Stimulated activated CD8-positive, alpha-beta memory T cell treated with anti-CD3 and anti-CD28 coated beads, Interleukin-12 subunit alpha, Interleukin-12 subunit beta, amount 100 ng/mL, for 24 hours (primary cell): ENCODE measurements around the gene LILRB2.
"Not testable (repeated sequence)": the region's sequence is repeated elsewhere in the genome, so short reads cannot be mapped to it uniquely, and the experiment has no call there.

Experiments used
- DNase-seq: peaks from one replicate; pipeline ENCODE4 v3.0.0-alpha.2; 2020; ENCODE audit errors: extremely low read depth

Gene LILRB2

DNA sequence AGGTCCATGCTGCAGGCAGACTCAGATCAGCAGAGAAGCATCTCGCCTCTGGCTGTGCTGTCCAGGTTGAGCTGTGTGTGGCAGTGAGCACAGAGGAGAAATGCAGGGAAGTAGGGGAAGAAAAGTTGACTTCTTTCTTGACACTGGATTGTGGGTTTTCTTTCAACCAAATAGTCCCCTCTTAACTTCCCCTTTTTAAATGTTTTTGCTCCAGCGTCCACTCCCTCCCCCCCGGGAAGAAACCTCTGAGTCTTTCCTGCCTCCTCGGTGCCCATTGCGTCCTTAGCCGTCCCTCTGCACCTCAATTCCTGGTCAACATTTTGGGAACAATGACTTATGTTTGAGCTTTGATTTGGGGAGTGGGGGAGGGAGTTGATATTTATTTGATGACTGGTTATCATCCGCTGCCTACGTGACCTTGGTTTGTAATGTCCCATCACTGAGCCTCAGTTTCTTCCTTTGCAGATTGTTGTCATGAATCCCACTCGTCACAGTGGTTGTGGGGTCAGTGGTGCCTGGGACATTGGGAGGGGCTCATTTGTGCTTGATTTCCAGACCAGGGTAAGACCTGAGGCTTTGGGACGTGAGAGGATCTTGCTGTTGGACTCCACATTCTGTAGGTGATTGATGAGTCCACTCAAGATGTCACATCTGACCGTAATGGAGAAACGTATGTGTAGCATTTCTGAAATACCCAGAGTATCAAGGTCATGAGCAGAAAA is at the start of gene LILRB2:
Gene LILRB2, minus strand, starts transcription at position 104 of the 722 bp plus-strand sequence. CDS start 614 bp downstream, outside the sequence.
- DNase-seq = no peak

DNA sequence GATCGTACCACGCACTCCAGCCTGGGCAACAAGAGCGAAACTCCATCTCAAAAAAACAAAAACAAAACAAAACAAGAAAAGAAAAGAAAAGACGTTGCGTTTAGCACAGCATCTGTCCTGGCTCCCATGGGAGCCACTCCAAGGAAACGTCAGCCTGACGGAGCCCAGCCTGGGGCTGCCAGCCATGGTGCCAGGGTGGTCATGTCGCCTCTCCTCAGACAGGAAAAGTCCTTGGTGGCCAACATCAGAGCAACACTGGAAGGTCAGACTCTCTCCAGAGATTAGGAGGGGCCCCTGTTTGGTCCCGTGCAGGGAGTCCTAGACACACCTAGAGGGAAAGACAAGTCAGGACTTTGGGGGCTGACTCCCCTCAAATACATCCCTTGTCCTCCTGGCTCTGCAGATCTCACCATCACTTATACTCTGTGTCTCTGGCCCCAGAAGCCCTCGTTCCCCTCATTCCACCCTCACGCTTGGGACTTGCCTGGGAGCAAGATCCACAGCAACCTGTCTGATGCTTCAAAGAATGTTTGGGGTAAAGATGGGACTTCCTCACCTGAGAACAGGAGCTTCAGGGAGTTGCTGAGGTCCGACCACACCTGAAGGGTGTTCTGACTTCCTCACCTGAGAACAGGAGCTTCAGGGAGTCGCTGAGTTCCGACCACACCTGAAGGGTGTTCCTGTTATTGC is 48.7 kb upstream of the LILRB2 start:
- DNase-seq = no peak

DNA sequence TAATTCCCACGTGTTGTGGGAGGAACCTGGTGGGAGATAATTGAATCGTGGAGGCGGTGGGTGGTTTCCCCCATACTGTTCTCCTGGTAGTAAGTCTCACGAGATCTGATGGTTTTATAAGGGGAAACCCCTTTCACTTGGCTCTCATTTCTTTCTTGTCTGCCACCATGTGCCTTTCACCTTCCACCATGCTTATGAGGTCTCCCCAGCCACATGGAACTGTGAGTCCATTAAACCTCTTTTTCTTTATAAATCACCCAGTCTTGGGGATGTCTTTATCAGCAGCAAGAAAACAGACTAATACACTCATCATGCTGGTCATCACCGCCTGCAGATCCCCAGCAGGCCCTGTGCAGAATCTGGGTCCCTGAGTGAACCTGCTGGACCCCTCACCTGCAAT is 47.9 kb upstream of the LILRB2 start:
- not testable (repeated sequence) for DNase-seq

DNA sequence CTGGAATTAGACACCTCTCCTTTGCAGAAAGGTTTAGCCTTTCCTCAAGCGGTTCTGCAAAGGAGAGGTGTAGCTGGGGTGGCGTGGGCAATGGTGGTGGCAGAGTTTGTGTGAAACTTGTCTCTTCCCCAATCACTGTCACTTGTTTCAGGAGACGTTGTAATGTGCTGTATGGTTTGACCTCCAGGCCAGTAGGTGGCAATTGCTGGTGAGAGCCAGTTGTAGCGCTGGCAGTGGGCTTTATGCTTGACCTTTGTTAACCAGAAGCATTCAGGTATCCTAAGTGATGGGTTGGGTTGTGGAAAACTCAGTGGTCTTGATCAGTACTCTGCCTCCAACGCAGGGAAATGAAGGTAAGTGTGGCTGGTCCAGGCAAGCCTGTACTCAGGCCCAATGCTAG is 44.7 kb upstream of the LILRB2 start:
- DNase-seq = no peak

DNA sequence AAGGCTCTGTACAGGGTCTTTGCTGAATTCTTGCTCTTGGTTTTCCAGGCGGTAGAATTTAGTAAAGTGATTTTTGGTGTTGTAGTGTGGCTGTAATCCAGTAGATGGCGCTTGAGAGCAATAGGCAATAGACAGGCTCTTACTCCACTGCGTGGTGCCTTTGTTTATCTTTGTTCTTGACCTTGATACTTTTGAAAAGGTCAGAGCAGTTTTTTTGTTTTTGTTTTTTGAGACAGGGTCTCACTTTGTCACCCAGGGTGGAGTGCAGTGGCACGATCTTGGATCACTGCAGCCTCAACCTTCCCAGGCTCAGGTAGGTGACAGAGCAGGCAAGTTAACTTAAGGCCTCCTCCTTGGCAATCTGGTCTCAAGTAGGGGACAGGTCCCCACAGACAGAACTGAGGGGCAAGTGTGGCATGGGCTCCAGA is 44.3 kb upstream of the LILRB2 start:
- no peak for DNase-seq

DNA sequence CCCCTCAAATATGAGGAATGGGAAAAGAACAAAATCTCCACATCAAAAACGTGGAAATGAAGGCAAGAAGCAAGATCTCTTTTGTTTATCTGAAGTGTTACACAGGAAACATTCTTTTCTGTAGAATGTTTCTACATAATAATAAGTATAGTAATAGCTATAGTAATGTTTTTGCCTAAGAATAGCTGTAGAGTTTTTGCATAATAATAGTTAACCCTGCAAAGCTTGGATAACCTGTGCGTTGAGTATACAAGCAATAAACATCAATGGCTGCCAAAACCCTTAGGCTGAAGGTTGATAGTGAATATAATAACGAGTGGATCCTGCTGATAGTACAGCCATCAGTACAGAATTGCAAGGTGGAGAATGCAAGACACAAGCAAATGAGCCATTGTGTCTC is 43.2 kb upstream of the LILRB2 start:
- DNase-seq = no peak

DNA sequence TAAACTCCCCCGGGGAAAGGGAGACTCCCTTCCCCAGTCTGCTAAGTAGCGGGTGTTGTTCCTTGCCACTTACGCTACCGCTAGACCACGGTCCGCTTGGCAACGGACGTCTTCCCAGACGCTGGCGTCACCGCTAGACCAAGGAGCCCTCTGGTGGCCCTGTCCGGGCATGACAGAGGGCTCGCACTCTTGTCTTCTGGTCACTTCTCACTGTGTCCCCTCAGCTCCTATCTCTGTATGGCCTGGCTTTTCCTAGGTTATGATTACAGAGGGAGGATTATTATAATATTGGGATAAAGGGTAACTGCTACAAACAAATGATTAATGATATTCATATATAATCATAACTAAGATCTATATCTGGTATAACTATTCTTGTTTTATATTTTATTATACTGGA is 42.0 kb upstream of the LILRB2 start:
- DNase-seq = not testable (repeated sequence)

DNA sequence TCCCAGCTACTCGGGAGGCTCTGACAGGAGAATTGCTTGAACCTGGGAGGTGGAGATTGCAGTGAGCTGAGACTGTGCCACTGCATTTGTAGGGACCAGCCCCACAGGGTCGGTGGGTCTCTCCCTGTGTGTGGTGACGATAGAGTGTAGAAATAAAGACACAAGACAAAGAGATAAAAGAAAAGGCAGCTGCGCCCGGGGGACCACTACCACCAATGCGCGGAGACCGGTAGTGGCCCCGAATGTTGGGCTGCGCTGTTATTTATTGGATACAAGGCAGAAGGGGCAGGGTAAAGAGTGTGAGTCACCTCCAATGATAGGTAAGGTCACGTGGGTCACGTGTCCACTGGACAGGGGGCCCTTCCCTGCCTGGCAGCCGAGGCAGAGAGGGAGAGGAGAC is 41.4 kb upstream of the LILRB2 start:
- not testable (repeated sequence) for DNase-seq

DNA sequence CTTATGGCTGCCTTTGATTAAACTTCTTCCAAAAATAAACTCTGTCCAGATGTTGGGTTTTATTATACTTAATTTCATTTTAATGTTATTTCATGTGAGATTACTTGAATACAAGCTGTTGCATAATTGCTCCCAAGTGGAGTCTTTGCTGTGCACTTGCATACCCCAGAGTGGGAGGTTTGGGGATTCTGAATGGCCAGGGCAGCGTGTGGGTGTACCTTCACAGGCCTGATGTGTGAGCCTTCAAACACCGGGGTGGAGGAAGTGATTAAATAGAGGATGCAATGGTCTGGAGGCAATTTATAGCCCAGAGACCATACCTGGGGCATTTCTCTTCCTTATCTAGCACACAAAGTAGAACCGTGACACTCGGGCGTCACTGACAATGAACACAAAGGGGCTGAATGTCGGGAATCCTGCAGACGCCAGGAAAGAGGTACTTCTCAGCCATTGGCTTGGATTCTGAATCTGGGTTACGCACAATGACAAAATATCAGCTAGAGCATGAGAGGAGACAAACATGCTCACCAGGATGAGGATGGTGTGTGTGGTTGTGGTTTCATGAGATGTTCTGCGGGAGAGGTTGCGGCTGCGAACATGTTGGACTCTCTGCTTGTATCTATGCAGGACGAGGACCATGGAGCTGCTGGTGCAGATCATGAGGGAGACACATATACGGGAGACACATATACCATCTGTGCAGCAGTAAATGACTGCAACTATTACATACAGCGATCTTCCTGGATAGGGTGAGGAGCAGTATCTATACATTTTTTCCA is 39.2 kb upstream of the LILRB2 start:
- DNase-seq = no peak

DNA sequence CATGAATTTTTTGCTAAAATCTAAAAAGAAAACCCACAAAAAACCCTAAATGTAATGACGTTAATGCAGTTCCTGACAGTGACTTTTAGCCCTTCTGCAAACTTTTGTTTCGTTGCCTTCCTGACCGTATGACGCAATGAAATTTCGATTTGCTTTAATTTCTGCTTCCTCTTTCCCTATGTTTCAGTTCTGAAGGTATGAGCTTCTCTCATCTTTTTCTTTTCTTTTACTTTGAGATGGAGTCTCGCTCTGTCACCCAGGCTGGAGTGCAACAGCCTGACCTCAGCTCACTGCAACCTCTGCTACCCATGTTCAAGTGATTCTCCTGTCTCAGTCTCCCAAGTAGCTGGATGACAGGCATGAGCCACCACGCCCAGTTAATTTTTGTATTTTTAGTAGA is 38.1 kb upstream of the LILRB2 start:
- DNase-seq = no peak

DNA sequence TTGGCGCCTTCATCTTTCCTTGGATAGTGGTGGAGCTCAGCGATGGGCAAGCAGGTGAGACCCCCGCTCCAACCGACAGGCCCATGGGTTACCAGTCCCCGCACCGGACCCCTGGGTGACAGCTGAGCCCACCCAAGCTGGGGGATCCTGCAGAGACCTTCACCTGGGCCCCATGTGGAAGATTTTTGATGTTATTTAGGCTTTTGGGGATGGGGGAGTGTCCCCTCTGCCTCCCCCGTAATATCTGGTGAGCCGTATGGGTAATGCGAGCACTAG is 37.0 kb upstream of the LILRB2 start:
- DNase-seq = no peak

DNA sequence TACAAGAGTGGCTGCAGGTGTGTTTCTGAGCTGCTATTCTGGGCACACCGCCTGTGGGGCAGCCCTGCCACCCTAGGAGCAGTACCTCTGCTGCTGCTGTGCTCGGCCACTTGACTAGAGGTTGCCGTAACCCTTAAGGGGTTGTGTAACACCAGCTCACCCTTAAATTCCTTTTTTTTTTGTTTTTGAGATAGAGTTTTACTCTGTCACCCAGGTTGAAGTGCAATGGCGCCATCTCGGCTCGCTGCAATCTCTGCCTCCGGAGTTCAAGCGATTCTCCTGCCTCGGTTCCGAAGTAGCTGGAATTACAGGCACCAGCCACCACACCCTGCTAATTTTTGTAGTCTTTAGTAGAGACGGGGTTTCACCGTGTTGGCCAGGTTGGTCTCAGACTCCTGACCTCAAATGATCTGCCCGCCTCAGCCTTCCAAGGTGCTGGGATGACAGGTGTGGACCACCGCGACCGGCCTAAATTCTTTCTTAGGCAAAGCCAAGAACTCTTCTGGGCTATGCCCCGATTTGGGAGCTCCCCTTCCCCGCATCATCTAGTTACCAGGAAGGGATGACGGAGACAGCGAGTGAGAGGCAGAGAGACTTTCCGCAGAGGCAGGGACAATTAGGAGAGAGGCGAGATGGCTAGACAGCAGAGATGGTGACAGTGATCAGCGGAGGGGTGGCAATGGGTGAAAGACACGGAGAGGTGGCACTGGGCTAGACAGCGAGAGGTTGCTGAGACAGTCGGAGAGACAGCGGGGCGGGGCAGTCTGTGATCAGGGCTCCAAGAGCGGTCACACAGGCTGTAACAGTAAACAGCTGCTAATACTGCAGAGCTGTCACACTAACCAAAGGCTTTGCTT is 36.4 kb upstream of the LILRB2 start:
- DNase-seq = no peak

DNA sequence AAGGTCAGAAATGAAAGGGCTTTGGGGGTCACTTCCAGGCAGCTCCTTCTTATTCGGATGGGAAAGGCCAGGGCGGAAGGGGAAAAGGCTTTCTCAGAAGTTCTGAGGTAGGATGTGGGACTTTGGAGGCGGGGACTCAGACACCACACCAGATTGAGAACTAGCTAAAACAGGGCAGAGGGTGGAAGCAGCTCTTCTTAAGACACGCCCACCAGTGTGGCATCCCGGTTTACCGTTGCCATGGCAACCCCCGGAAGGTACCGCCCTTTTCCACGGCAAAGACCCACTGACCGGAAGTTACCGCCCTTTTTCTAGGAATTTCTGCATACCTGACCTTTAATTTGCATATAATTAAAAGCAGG is 35.8 kb upstream of the LILRB2 start:
- no peak for DNase-seq

DNA sequence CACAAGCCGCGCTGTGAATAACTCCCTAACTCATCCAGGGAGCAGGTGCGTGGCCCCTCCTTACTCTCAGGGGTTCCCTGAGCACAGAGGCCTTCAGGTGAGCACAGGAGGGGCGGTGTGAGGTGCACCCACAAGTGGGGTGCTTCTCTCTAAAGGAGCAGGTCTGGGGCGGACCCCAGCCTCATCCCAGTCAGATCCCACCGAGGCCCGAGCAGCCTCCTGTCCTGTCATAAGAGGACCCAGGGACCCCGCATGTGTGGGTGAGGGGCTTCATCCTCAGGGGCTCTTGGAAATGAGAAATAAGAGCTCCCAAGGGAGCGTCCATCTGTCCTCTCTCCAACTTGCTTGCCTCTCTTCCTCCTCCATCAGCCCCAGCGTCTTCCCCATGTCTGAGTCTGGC is 35.0 kb upstream of the LILRB2 start:
- DNase-seq = no peak

DNA sequence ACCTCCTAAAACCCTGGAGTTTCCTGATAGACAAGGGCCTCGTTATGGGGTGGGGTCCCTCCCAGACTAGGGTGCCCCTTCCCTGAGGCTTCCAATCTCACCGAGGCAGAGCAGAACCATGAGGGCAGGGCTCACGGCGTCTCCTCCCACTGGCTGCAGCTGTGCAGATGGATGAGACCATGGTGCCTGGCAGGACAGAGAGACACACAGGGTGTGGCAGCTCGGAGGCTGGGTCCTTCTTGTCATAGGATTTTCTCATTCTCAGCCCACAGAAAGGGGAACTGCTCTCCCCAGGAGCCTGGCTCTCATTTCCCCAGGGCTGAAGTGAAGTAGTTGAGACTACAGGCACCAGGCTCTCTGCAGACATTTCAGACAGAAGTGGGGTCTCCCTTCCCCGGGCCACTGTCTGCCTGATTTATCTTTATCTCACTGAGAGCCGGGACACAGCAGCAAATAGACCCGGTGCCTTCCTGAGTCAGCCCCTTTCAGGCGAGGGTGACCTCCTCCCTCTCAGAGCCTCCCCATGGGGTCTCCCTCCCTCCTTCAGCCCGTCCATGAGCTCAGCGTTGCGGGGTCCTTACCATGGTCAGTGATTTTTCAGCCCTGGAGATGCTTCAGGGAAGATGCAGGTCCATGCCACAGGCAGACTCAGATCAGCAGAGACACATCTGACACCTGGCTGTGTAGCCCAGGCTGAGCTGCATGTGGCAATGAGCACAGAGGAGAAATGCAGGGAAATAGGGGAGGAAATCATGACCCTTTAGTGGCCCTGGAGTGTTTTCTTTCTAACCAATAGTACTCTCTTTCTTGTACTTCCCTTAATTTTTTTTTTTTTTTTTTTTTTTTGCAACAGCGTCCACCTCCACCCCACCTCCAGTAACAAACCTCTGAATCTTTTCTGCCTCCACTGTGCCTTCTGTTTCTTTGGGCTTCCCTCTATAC is 31.8 kb upstream of the LILRB2 start, which contains the start of gene LILRA5:
Gene LILRA5, minus strand, starts transcription at position 731 of the 942 bp plus-strand sequence. Its CDS starts 147 bp downstream, at position 584.
- no peak for DNase-seq

DNA sequence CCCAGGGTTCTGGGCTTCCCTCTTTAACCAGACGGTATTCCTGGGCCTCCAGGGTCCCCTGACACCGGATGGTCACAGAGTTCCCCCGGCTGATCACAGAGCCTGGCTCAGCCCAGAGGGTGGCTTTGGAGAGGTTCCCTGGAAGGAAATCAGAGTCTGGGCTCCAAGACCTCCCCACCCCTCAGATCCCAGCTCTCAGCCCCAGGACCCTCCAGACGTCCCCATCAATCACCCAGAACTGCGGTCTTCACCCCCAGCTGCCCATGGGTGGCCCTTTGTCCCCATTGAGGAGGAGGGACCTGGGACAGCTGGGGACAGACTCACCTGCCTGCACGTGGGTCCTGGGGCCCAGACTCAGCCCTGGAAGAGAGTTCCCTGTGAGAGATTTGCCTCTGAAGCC is 31.1 kb upstream of the LILRB2 start:
- DNase-seq = no peak

DNA sequence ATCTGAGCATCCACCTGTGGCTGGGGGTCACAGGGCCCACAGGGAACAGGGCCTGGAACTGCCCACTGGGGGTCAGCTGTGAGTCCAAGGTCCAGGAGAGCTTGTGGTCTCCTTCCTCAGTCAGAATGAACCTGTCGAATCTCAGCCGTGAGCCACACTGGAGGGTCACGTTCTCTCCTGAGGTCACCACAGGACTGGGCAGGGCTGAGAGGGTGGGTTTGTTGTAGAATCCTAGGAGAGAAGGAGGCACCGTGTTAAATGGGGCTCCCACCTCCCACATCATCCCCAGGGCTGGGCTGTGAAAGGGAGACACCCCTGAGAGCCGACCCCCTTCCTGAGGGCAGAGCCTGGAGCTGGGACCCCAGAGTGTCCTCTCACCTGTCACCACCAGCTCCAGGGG is 30.6 kb upstream of the LILRB2 start:
- DNase-seq = no peak

DNA sequence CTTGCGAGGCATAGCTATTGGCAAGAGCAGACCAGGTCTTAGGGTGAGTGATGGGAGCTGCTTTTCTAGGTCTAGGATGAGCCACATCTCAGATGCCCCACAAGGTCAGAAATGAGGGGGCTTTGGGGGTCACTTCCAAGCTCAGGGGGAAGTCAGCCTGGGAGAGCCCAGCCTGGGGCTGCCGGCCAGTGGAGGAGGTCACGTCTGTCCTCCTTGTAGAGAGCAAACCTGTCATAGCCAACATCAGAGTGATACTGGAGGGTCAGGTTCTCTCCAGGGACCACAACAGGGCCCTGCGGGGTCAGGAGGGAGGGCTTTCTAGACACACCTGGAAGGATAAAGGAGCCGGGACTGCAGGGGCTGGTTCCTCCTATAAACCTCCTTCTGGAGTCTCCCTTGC is 29.6 kb upstream of the LILRB2 start:
- no peak for DNase-seq

DNA sequence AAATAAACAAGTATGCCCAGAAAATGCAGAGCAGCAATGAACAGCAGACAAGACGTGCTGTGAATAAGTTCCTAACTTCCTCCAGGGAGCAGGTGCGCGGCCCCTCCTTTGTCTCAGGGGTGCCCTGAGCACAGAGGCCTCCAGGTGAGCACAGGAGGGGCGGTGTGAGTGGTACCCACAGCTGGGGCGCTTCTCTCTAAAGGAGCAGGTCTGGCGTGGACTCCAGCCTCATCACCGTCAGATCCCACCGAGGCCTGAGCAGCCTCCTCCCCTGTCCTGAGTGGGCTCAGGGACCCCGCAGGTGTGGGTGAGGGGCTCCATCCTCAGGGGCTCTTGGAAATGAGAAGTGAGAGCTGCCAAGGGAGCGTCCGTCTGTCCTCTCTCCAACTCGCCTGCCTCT is 28.9 kb upstream of the LILRB2 start:
- DNase-seq = no peak

DNA sequence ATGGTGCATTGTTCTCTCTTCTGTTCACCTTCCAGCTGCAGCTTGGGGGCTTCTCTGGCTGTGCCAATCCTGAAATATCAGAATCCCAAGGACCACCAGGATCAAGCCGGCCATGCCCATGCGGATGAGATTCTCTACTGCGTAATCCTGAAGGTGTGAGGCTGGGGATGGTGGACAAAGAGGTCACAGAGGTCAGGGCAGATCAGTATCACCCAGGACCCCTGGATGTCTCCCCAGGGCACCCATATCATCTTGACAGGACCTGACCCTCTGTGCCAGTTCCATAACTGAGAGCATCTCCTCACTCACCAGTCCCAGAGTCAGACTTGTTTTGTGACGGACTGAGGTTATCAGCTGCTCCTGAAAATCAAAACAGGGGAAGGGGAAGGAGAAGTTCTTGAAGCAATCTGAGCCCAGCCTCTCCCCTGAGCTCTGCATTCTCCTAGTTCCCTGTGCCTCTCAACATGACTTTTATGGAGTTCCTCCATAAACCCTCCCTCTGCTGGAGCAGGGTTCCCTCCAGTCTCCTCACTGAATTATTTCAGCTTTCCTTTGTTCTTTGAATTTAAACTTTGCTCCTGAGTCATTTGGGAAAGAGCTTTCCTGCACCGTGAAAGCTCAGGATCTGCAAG is 26.6 kb upstream of the LILRB2 start:
- no peak for DNase-seq
